Endodermal cell (in vitro differentiated cells): ENCODE measurements around the gene PTK7. TPM values are rescaled to one million over a fixed set of nuclear protein-coding genes. Genes with fewer than 3 reads are reported as not detected.

Experiments
- DNase-seq: peaks from one replicate; pipeline ENCODE4 v3.0.0-alpha.2; 2017
- H3K27ac ChIP-seq: 2 replicates; pipeline ENCODE4 v1.5.1; 2013; ENCODE audit warnings: mild to moderate bottlenecking, low read depth, low read length, moderate library complexity
- H3K27me3 ChIP-seq: 2 replicates; pipeline ENCODE4 v1.6.1; 2013; ENCODE audit warnings: mild to moderate bottlenecking, low read length, moderate library complexity; ENCODE audit not compliant: insufficient read depth, control insufficient read depth, poor library complexity, severe bottlenecking
- H3K36me3 ChIP-seq: 2 replicates; pipeline ENCODE4 v1.7.0; 2013; ENCODE audit warnings: mild to moderate bottlenecking, low read length, moderate library complexity; ENCODE audit not compliant: control insufficient read depth, insufficient read depth
- H3K4me1 ChIP-seq: one replicate; pipeline ENCODE4 v1.7.0; 2013; ENCODE audit warnings: low read length; ENCODE audit not compliant: control insufficient read depth, insufficient read depth
- H3K4me3 ChIP-seq: 2 replicates; pipeline ENCODE4 v1.5.1; 2013; ENCODE audit warnings: mild to moderate bottlenecking, low read length, moderate library complexity
- H3K9ac ChIP-seq: 2 replicates; pipeline ENCODE4 v1.6.1; 2013; ENCODE audit warnings: mild to moderate bottlenecking, low read length, moderate library complexity; ENCODE audit not compliant: poor library complexity, severe bottlenecking; ENCODE audit errors: extremely low read depth
- H3K9me3 ChIP-seq: 2 replicates; pipeline ENCODE4 v1.6.1; 2013; ENCODE audit warnings: mild to moderate bottlenecking, low read length, moderate library complexity; ENCODE audit not compliant: control insufficient read depth
- H3K27ac Mint-ChIP-seq: 2 replicates; pipeline ENCODE4 v1.8.0; 2020; ENCODE audit warnings: mixed read lengths
- H3K27me3 Mint-ChIP-seq: 2 replicates; pipeline ENCODE4 v1.8.0; 2021; ENCODE audit warnings: mild to moderate bottlenecking, mixed read lengths; ENCODE audit not compliant: insufficient read depth
- H3K36me3 Mint-ChIP-seq: 2 replicates; pipeline ENCODE4 v1.8.0; 2020; ENCODE audit warnings: low read depth, mixed read lengths
- H3K4me1 Mint-ChIP-seq: 2 replicates; pipeline ENCODE4 v1.8.0; 2020; ENCODE audit warnings: mixed read lengths
- H3K4me3 Mint-ChIP-seq: 2 replicates; pipeline ENCODE4 v1.8.0; 2020; ENCODE audit warnings: mild to moderate bottlenecking, moderate library complexity, mixed read lengths
- H3K9me3 Mint-ChIP-seq: 2 replicates; pipeline ENCODE4 v1.8.0; 2020; ENCODE audit warnings: mild to moderate bottlenecking, mixed read lengths
- WGBS, 2 experiments: methylation state at CpG; one replicate each; pipeline versions ENCODE4 v1.1.5 to v1.1.7; 2013; ENCODE audit warnings: missing lambda C conversion rate in 2 of 2, mixed read lengths in 1 of 2; ENCODE audit not compliant: insufficient coverage in 1 of 2, insufficient read length in 1 of 2; 5-methylcytosine and 5-hydroxymethylcytosine counted together
- total RNA-seq, 2 donors: library from RNA; stranded (reverse); fragmentation: NEBNext Ultra II Directional in 1 of 2; extraction: Animal tissue kit (Norgen Biotek cat#: 25700) in 1 of 2; gene quantifications; 2 replicates in 1 of 2; 3 replicates in 1 of 2; pipeline ENCODE4 v1.2.1, GENCODE V29; 2021
- TF ChIP-seq, protein P1 (sequence below): fragments of 200-600 bp; sonication (generic); conservative IDR thresholded peaks from 2 replicates; pipeline ENCODE4 v1.5.0; 2021; ENCODE audit warnings: antibody characterized with exemption, mild to moderate bottlenecking

Gene PTK7
- total RNA-seq, 2 donors from 2014 or later, result 167 to 183 TPM

DNA sequence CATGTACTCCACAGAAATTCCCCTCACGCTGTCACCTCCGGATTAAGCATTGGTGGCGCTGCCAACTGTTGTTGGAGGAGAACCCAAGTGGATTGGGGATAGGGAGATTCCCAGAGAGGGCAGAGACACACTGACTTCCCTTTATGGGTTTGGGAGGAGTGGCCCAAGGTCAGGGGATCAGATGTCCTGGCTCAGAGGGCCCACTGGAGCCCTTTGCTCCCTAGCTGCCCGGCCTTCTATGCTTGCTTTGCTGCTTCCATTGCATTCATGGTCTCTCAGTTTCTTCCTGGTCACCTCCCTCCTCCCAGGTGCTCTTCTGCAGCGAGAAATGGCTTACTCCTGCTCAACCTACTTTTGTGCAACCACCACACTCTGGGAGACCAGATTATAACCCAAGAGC lies 120.2 kb downstream of the PTK7 start:
- no peaks in the 10 kb centered on the region for H3K9me3 Mint-ChIP-seq
- Histone ChIP-seq H3K4me1 (no peaks in the 10 kb centered on the region), H3K4me3 (no peak overlapping the region), H3K36me3 (no peaks in the 10 kb centered on the region), H3K9ac (no peak overlapping the region), H3K9me3 (no peaks in the 10 kb centered on the region), H3K27me3 (no peaks in the 10 kb centered on the region), H3K27ac (no peak overlapping the region)
- H3K4me1 Mint-ChIP-seq, result no peaks in the 10 kb centered on the region
- H3K4me3 Mint-ChIP-seq, result no peak overlapping the region
- H3K27me3 Mint-ChIP-seq, result no peaks in the 10 kb centered on the region
- WGBS, 2 experiments, result 87 to 90% methylated on average over 4 to 5 of the region's 5 CpGs
- no peak overlapping the region for H3K27ac Mint-ChIP-seq
- TF ChIP-seq, protein P1, sequence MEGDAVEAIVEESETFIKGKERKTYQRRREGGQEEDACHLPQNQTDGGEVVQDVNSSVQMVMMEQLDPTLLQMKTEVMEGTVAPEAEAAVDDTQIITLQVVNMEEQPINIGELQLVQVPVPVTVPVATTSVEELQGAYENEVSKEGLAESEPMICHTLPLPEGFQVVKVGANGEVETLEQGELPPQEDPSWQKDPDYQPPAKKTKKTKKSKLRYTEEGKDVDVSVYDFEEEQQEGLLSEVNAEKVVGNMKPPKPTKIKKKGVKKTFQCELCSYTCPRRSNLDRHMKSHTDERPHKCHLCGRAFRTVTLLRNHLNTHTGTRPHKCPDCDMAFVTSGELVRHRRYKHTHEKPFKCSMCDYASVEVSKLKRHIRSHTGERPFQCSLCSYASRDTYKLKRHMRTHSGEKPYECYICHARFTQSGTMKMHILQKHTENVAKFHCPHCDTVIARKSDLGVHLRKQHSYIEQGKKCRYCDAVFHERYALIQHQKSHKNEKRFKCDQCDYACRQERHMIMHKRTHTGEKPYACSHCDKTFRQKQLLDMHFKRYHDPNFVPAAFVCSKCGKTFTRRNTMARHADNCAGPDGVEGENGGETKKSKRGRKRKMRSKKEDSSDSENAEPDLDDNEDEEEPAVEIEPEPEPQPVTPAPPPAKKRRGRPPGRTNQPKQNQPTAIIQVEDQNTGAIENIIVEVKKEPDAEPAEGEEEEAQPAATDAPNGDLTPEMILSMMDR, result no peak
- DNase-seq, result no peak
- H3K36me3 Mint-ChIP-seq, result peaks cover 26% of the 10 kb centered on the region

DNA sequence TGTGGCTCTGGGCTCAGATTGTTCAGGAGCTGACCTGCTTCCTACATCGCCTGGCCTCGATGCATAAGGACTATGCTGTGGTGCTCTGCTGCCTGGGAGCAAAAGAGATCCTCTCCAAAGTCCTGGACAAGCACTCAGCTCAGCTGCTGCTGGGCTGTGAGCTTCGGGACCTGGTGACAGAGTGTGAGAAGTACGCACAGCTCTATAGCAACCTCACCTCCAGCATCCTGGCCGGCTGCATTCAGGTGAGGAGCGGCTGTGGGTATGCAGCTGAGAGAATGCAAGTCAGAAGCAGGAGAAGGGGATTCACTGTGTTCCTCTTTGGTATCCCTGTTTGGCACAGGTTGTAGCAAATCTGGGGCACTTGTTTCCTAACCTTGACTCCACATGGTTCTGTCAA lies 123.8 kb downstream of the PTK7 start:
- H3K4me3 Mint-ChIP-seq, result no peak overlapping the region
- no peaks in the 10 kb centered on the region for H3K9me3 Mint-ChIP-seq
- H3K27ac Mint-ChIP-seq, result no peak overlapping the region
- 93 to 95% methylated on average over 6 of the region's 6 CpGs for WGBS, 2 experiments
- H3K27me3 Mint-ChIP-seq, result no peaks in the 10 kb centered on the region
- no peaks in the 10 kb centered on the region for H3K4me1 Mint-ChIP-seq
- Histone ChIP-seq H3K9me3 (no peaks in the 10 kb centered on the region), H3K9ac (no peak overlapping the region), H3K36me3 (no peaks in the 10 kb centered on the region), H3K27me3 (no peaks in the 10 kb centered on the region), H3K27ac (no peak overlapping the region), H3K4me3 (no peak overlapping the region), H3K4me1 (no peaks in the 10 kb centered on the region)
- no peak for DNase-seq
- TF ChIP-seq, protein P1, result no peak
- peaks cover 14% of the 10 kb centered on the region for H3K36me3 Mint-ChIP-seq

DNA sequence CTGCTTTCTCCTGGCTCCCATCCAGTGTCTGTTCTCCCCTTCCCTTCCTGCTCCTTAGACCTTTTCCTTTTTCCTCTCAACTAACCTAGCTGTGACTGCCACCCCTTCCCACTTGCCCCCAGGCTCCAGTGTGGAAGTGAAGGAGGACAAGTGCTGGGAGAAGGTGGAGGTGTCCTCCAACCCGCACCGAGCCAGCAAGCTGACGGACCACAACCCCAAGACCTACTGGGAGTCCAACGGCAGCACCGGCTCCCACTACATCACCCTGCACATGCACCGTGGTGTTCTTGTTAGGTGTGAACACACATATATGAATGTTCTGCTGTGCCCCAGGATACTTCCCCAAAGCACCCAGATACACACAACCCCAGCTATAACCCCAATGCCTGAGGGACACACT lies 124.4 kb downstream of the PTK7 start:
- TF ChIP-seq, protein P1, result no peak
- H3K4me3 Mint-ChIP-seq, result no peak overlapping the region
- WGBS, 2 experiments, result 80 to 96% methylated on average over 2 to 6 of the region's 6 CpGs
- H3K36me3 ChIP-seq, result no peaks in the 10 kb centered on the region
- no peaks in the 10 kb centered on the region for H3K27me3 ChIP-seq
- H3K4me1 Mint-ChIP-seq, result no peaks in the 10 kb centered on the region
- DNase-seq, result no peak
- no peak overlapping the region for H3K4me3 ChIP-seq
- no peaks in the 10 kb centered on the region for H3K9me3 Mint-ChIP-seq
- no peak overlapping the region for H3K27ac ChIP-seq
- H3K27ac Mint-ChIP-seq, result no peak overlapping the region
- H3K36me3 Mint-ChIP-seq, result peaks cover 14% of the 10 kb centered on the region
- H3K9ac ChIP-seq, result no peak overlapping the region
- no peaks in the 10 kb centered on the region for H3K27me3 Mint-ChIP-seq
- H3K9me3 ChIP-seq, result no peaks in the 10 kb centered on the region
- H3K4me1 ChIP-seq, result no peaks in the 10 kb centered on the region
